CD4-positive, alpha-beta T cell treated with Interleukin-10 for 1 hour (primary cell): Measurements from ENCODE around the gene AHNAK2.
"Not testable (repeated sequence)": the region's sequence is repeated elsewhere in the genome, so short reads cannot be mapped to it uniquely, and the experiment has no call there.

Experiments used
- DNase-seq: peaks from one replicate; pipeline ENCODE4 v3.0.0-alpha.2; 2020

AHNAK2 gene

DNA sequence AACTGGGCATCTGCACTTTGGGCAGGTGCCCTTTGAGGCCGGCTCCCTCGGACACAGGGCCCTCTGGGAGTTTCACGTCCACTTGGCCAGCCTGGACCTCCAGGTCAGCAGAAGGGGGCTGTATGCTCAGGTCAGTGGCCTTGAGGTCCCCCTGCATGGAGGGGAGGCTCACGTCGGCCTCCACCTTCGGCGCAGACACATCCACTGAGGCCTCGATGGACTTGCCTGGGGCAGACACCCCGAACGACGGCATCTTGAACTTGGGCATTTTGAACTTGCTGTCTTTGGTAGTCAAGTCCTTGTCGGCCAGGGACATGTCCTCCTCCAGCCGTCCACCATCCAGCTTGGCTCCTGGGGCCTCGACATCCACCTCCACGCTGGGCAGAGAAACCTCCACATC, 27.5 kb downstream of the AHNAK2 start:
- not testable (repeated sequence) for DNase-seq

DNA sequence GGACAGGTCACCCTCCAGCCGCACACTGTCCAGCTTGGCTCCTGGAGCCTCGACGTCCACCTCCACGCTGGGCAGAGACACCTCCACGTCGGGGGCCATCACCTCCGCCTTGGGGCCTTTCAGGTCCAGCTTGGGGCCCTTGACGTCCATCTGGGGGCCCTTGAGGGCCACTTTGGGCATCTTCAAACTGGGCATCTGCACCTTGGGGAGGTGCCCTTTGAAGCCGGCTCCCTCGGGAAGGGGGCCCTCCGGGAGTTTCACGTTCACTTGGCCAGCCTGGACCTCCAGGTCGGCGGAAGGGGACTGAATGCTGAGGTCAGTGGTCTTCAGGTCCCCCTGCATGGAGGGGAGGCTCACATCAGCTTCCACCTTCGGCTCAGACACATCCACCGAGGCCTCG, 28.2 kb downstream of the AHNAK2 start:
- DNase-seq, result no peak

DNA sequence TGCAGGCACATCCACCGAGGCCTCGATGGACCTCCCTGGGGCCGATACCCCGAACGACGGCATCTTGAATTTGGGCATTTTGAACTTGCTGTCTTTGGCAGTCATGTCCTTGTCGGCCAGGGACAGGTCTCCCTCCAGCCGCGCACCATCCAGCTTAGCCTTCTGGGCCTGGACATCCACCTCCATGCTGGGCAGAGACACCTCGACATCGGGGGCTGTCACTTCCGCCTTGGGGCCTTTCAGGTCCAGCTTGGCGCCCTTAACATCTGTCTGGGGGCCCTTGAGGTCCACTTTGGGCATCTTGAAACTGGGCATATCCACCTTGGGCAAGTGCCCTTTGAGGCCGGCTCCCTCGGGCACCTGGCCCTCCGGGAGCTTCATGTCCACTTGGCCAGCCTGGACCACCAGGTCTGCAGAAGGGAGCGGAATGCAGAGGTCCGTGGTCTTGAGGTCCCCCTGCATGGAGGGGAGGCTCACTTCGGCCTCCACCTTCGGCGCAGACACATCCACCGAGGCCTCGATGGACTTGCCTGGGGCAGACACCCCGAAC, 28.7 kb downstream of the AHNAK2 start:
- DNase-seq, result not testable (repeated sequence)

DNA sequence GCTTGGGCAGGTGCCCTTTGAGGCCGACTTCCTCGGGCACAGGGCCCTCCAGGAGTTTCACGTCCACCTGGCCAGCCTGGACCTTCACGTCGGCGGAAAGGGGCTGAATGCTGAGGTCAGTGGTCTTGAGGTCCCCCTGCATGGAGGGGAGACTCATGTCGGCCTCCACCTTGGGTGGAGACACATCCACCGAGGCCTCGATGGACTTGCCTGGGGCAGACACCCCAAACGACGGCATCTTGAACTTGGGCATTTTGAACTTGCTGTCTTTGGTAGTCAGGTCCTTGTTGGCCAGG, 29.5 kb downstream of the AHNAK2 start:
- no peak for DNase-seq

DNA sequence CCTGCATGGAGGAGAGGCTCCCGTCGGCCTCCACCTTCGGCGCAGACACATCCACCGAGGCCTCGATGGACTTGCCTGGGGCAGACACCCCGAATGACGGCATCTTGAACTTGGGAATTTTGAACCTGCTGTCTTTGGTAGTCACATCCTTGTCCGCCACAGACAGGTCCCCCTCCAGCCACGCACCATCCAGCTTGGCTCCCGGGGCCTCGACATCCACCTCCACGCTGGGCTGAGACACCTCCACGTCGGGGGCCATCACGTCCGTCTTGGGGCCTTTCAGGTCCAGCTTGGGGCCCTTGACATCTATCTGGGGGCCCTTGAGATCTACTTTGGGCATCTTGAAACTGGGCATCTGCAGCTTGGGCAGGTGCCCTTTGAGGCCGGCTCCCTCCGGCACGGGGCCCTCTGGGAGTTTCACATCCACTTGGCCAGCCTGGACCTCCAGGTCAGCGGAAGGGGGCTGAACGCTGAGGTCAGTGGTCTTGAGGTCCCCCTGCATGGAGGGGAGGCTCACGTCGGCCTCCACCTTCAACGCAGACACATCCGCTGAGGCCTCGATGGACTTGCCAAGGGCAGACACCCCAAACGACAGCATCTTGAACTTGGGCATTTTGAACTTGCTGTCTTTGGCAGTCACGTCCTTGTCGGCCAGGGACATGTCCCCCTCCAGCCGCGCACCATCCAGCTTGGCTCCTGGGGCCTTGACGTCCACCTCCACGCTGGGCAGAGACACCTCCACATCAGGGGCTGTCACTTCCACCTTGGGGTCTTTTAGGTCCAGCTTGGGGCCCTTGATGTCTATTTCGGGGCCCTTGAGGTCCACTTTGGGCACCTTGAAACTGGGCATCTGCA, 30.1 kb downstream of the AHNAK2 start:
- DNase-seq, result not testable (repeated sequence)

DNA sequence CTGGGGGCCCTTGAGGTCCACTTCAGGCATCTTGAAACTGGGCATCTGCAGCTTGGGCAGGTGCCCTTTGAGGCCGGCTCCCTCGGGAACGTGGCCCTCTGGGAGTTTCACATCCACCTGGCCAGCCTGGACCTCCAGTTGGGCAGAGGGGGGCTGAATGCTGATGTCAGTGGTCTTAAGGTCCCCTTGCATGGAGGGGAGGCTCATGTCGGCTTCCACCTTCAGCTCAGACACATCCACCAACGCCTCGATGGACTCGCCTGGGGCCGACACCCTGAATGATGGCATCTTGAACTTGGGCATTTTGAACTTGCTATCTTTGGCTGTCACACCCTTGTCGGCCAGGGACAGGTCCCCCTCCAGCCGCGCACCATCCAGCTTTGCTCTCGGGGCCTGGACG, 31.0 kb downstream of the AHNAK2 start:
- DNase-seq, result not testable (repeated sequence)

DNA sequence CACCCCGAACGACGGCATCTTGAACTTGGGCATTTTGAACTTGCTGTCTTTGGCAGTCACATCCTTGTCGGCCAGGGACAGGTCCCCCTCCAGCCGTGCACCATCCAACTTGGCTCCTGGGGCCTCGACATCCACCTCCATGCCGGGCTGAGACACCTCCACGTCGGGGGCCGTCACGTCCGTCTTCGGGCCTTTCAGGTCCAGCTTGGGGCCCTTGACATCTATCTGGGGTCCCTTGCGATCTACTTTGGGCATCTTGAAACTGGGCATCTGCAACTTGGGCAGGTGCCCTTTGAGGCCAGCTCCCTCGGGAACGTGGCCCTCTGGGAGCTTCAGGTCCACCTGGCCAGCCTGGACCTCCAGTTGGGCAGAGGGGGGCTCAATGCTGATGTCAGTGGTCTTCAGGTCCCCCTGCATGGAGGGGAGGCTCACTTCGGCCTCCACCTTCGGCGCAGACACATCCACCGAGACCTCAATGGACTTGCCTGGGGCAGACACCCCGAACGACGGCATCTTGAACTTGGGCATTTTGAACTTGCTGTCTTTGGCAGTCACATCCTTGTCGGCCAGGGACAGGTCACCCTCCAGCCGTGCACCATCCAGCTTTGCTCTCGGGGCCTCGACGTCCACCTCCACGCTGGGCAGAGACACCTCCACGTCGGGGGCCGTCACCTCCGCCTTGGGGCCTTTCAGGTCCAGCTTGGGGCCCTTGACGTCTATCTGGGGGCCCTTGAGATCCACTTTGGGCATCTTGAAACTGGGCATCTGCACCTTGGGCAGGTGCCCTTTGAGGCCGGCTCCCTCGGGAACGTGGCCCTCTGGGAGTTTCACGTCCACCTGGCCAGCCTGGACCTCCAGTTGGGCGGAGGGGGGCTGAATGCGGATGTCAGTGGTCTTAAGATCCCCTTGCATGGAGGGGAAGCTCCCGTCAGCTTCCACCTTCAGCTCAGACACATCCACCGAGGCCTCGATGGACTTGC, 31.9 kb downstream of the AHNAK2 start:
- not testable (repeated sequence) for DNase-seq

DNA sequence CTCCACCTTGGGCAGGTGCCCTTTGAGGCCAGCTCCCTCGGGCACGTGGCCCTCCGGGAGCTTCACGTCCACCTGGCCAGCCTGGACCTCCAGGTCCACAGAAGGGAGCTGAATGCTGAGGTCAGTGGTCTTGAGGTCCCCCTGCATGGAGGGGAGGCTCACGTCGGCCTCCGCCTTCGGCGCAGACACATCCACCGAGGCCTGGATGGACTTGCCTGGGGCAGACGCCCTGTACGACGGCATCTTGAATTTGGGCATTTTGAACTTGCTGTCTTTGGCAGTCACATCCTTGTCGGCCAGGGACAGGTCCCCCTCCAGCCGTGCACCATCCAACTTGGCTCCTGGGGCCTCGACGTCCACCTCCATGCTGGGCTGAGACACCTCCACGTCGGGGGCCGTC, 32.9 kb downstream of the AHNAK2 start:
- not testable (repeated sequence) for DNase-seq

DNA sequence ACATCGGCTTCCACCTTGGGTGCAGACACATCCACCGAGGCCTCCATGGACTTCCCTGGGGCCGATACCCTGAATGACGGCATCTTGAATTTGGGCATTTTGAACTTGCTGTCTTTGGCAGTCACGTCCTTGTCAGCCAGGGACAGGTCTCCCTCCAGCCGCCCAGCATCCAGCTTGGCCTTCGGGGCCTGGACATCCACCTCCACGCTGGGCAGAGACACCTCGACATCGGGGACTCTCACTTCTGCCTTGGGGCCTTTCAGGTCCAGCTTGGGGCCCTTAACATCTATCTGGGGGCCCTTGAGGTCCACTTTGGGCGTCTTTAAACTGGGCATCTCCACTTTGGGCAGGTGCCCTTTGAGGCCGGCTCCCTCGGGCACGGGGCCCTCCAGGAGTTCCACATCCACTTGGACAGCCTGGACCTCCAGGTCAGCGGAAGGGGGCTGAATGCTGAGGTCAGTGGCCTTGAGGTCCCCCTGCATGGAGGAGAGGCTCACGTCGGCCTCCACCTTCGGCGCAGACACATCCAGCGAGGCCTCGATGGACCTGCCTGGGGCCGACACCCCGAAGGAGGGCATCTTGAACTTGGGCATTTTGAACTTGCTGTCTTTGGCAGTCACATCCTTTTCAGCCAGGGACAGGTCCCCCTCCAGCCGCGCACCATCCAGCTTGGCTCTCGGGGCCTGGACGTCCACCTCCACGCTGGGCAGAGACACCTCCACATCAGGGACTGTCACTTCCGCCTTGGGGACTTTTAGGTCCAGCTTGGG, 33.6 kb downstream of the AHNAK2 start:
- not testable (repeated sequence) for DNase-seq

DNA sequence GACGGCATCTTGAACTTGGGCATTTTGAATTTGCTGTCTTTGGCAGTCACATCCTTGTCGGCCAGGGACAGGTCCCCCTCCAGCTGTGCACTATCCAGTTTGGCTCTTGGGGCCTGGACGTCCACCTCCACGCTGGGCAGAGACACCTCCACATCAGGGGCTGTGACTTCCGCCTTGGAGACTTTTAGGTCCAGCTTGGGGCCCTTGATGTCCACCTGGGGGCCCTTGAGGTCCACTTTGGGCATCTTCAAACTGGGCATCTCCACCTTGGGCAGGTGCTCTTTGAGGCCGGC, 34.2 kb downstream of the AHNAK2 start:
- not testable (repeated sequence) for DNase-seq

DNA sequence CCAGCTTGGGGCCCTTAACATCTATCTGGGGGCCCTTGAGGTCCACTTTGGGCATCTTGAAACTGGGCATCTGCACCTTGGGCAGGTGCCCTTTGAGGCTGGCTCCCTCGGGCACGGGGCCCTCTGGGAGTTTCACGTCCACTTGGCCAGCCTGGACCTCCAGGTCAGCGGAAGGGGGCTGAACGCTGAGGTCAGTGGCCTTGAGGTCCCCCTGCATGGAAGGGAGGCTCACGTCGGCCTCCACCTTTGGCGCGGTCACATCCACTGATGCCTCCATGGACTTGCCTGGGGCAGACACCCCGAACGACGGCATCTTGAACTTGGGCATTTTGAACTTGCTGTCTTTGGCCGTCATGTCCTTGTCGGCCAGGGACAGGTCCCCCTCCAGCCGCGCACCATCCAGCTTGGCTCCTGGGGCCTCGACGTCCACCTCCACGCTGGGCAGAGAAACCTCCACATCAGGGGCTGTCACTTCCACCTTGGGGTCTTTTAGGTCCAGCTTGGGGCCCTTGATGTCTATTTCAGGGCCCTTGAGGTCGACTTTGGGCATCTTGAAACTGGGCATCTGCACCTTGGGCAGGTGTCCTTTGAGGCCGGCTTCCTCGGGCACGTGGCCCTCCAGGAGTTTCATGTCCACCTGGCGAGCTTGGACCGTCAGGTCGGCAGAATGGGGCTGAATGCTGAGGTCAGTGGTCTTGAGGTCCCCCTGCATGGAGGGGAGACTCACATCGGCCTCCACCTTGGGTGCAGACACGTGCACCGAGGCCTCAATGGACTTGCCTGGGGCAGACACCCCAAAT, 34.8 kb downstream of the AHNAK2 start:
- not testable (repeated sequence) for DNase-seq

DNA sequence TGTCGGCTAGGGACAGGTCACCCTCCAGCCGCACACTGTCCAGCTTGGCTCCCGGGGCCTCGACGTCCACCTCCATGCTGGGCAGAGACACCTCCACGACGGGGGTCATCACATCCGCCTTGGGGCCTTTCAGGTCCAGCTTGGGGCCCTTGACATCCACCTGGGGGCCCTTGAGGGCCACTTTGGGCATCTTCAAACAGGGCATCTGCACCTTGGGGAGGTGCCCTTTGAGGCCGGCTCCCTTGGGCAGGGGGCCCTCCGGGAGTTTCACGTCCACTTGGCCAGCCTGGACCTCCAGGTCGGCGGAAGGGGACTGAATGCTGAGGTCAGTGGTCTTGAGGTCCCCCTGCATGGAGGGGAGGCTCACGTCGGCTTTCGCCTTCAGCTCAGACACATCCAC, 35.6 kb downstream of the AHNAK2 start:
- DNase-seq, result no peak

DNA sequence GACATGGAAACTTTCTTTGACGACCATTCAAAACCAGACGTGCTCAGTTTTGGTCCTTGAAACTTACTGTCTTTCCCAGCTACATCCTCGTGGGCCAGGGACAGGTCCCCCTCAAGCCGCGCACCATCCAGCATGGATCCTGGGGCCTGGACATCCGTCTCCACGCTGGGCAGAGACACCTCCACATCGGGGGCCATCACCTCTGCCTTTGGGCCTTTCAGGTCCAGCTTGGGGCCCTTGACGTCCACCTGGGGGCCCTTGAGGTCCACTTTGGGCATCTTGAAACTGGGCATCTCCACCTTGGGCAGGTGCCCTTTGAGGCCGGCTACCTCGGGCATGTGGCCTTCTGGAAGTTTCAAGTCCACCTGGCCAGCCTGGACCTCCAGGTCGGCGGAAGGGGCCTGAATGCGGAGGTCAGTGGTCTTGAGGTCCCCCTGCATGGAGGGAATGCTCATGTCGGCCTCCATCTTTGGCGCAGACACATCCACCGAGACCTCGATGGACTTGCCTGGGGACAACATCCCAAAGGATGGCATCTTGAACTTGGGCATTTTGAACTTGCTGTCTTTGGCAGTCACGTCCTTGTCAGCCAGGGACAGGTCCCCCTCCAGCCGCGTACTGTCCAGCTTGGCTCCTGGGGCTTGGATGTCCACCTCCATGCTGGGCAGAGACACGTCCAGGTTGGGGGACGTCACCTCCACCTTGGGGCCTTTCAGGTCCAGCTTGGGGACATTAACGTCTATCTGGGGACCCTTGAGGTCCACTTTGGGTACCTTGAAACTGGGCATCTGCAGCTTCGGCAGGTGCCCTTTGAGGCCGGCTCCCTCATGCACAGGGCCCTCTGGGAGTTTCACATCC, 36.4 kb downstream of the AHNAK2 start:
- no peak for DNase-seq

DNA sequence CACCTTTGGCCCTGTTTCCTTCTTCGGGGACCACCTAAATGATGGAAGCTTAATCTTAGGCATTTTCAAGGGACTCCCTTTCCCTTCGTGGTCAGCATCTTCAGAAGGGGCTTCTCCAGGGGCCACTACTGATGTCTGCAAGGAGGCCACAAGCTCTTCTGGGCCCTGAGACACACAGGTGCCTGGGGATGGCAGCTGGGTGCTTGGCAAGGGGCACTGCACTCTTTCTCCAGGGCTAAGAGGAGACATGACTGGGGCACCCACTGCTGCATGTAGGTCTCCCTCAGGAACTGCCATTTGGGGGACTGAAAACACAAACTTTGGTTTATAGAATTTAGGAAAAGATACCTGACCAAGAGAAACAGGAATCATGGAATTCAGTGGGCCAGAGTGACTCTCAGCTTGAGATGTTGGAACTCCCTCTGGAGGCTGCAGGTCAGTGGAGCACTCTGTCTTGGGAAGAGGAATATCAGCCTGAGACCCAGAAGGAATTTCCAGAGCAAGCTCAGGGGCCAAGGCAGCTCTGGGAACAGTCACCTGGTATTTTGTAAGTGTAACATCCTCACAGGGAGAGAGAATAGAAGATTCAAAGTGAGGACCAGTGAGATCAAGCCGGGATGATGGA, 37.5 kb downstream of the AHNAK2 start:
- no peak for DNase-seq

DNA sequence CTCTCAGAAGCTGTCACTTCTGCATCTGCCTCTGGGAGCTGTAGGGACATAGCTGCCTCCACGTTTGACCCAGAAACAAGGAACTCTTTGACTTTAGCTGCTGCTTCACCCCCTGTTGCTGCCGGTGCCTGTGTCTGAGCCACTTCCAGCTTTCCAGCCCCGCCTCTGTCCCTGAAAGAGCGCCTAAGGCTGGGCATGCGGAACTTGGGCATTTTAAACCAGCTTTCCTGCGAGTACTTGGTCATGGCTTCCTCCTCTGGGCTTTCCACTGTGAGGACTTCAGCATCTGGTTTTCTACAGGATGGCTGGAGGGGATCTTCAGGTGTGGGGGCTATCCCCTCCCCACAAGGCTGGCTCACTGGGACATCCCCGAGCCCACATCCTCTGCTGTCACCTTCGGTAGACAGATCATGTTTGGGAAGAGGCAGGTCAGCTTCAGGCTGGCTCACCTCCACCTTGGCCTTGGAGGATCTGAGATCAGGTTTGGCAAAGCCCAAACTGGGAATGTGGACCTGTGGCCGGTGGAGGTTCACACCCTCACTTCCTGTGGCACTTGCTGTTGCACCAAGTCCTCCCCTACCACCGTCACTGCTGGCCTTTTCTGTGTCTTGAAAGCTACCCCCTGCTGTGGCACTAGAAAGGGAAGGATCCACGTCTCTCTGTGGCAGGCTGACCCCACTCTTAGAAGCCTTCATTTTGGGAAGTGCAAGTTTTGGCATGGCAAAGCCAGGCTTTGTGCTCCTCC, 38.3 kb downstream of the AHNAK2 start:
- DNase-seq, result no peak

DNA sequence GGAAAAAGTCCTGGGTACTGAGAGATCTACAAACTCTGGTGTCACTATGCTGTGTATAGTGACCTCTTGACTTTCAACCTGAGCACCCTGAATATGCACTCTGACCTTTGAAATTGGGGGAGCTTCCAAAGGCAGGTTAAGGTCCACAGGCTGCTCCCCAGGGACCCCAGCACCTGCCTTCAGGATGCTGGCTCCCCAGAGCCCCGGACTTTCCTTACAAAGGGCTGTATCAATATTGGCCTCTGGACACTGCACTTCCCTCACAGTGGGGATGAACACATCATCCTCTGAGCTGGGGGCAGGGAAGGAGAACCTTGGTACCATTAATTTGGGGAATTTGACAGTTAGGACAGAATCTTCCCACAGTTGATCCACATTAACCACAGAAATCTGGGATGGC, 39.2 kb downstream of the AHNAK2 start:
- DNase-seq, result no peak

DNA sequence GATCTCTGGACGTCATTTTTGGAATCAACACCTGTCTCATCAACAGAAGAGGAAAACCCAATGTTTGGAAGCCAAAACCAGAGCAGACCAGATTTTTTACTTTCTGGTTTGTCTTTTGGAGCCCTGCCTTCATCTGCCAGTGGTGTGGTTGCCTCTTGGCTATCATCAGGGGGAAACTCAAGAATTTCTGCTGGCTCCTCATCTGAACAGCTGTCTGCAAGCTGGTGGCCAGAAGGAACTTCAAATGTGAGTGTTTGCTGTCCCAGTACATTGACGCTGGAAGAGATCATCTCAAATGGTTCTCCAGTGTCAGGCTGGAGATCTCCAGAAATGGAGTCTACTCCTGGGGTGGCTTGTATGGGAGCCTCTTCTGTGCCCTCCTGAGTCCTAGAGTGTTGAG, 39.7 kb downstream of the AHNAK2 start:
- DNase-seq, result no peak

DNA sequence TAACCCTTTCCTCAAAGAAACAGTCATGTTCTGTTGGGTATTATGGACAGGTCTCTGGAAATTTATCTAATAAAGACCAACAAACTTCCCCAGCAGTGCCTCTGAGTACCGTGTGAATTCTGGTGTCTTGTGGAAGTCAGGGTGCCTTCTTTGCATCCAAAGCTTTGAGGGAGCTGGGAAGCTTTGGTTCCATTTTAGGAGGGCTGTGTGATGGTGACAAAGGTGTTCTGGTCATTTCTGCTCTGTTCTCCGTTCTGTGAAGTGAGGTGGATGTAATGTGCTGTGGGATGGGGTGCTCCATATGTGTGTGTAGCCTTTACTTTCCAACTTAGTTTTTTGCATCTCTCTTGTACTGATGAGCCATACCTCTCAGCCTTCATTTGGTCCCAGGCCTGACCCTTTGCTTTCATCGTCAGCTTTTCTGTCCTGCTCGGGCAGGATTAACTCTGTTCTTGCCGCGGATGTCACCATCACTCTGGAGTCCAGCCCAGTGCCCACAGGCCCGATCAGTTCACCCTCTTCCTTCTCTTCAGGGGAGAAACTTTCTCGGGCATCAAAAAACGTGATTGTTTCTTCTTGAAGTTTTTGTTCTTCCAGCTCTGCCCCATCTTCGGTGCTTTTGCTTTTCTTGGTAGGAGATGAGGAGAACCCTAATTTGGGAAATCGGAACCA, 40.3 kb downstream of the AHNAK2 start:
- DNase-seq, result no peak

DNA sequence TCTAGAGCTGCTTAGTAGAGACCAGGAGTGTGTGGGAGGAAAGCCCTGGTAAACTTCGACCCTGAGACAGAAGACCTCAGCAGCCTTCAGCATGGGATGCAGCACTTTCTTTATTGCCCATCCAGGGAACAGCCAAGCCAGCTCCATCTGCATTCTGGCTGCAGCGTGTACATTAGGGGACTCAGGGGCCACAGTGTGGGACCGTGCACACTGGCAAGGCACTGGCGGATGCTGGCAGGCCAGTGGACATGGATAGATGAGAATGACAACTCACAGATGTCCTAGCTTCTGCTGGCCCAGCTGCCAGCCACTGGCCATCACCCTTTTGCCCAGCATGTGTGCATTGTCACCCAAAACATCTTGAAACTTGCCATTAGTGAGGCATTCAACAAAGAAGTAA, 41.0 kb downstream of the AHNAK2 start:
- DNase-seq, result no peak
